ENCODE data around the gene CAMKMT.

- TF ChIP-seq, protein P1, sequence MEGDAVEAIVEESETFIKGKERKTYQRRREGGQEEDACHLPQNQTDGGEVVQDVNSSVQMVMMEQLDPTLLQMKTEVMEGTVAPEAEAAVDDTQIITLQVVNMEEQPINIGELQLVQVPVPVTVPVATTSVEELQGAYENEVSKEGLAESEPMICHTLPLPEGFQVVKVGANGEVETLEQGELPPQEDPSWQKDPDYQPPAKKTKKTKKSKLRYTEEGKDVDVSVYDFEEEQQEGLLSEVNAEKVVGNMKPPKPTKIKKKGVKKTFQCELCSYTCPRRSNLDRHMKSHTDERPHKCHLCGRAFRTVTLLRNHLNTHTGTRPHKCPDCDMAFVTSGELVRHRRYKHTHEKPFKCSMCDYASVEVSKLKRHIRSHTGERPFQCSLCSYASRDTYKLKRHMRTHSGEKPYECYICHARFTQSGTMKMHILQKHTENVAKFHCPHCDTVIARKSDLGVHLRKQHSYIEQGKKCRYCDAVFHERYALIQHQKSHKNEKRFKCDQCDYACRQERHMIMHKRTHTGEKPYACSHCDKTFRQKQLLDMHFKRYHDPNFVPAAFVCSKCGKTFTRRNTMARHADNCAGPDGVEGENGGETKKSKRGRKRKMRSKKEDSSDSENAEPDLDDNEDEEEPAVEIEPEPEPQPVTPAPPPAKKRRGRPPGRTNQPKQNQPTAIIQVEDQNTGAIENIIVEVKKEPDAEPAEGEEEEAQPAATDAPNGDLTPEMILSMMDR (IDR thresholded peaks at IDR 0.05): no peak
- TF ChIP-seq POLR2A (IDR thresholded peaks at IDR 0.05): no peak
Observed at GRCh38 chr2:44723921-44724320, 362.2 kb downstream of the CAMKMT start.

Measured in transverse colon (tissue), 3 donors.